Putamen (tissue), 1 donor: ENCODE measurements around the gene PLK2.
A peak's percentile ranks its signal among the peaks of the same experiment; 100 is the strongest.

Experiments
- DNase-seq: peaks from one replicate; pipeline ENCODE4 v3.0.0-alpha.2; 2016; ENCODE audit warnings: low spot score

The PLK2 gene

DNA sequence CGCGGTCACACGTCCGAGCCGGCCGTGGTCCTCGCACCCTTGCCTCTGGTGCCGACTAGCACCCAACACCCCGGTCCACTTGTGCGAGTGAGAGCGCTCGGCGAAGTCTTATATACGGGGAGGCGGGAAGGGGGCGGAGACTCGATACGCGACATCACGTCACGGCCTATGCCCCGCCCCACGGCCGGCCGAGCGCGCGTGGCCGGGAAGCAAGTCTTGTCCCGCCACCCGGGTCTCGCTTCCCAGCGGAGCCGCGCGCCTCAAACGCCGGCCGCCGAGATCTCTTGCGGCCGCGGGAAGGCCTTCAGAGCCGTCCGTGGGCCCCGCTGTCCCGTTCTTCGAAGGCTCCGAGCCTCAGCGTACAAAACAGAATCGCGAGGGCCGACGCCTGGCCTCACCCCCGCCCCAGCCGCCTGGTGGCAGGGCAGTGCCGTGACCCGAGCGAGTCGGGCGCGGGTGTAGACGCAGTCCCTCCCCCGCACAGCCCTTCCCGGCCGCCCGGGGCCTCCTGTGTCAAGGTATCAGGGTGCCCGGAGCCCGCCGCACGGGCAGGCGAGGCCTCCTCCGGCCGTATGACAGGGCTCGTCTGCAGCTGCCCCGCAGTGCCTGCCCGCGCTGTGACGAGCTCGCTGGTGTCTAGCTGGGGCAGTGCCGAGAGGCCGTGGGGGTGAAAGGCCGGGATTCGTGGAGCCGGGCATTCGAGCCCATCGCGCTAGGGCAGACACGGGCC, at the start of gene PLK2:
PLK2 (minus strand) TSS at position 85 of the 730 bp plus-strand sequence. CDS start 127 bp downstream, outside the sequence.
- DNase-seq: peak; percentile 96

DNA sequence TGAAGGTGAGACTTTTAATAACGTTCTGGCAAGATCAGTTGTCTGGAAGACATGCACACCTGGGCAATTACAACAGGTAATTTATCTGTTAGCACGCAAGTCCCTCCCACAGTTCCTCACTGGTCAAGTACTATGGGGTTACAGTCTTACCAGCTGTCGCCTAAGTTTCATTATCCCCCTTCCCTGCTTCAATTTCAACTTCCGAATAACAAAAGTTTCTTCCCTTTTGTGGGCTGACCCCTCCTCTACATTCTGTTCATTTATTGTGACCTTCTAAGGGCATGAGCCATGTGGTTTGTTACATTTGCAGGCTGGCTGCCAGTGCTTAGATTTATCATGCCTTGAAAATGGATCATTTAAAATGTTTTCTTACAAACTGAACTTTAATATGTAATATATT, 47.8 kb upstream of the PLK2 start:
- no peak for DNase-seq

DNA sequence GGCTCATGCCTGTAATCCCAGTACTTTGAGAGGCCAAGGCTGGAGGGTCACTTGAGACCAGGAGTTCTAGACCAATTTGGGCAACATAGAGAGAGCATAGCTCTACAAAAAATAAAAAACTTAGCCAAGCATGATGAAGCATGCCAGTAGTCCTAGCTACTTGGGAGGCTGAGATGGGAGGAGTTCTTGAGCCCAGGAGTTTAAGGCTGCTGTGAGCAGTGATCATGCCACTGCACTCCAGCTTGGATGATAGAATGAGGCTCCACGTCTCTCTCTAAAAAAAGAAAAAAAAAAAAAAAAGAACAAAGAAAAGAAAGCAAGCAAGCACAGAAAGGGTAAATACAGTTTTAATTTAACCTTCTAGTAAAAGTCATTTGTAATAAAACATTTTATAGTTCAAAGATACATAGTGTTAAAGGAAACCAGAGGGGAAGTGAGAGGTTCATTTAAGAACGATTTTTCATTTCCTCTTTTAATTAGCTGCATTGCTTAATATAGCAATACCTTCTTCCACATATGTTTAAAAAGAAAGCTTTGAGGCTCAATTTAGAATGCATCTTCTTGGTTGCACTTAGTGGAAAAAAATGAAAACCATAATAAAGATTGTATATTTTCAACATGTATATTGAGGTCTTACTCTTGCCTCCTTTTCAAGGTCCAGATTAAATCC, 46.2 kb upstream of the PLK2 start:
- DNase-seq: no peak

DNA sequence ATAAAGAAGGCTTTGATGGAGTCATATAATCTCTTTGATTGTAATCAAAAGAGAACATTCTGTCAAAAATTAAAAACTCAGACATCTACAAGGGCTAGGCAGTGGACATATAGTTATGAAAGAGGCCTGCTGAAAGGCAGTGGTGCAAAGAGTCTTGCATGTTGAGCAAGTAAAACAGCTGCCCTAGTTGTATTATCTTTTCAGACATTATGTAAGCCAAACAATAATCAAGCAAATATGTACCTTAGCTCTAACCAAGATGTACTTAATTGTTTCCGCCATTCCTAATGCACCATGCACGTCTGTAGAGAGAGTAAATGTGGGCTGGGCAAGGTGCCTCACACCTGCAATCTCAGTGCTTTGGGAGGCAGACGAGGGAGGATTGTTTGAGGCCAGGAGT, 45.6 kb upstream of the PLK2 start:
- no peak for DNase-seq

DNA sequence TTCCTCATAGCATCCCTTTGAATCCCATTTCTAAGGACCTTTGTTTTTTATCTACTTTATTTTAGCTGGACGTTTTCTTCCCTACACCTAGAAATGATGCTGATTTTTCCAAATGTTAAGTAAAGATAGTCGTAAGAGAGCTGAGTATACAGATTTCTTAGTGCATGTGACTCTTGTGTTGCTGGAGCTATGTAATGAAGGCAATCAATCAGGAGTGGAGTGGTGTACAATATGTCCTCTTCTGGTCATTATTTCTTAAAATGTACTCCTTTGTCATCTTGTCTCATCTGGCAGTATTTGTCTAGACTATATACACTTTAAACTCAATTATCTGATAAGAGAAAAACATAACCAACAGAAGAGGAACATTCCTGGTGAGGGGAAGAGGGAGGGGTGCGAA, 44.9 kb upstream of the PLK2 start:
- no peak for DNase-seq

DNA sequence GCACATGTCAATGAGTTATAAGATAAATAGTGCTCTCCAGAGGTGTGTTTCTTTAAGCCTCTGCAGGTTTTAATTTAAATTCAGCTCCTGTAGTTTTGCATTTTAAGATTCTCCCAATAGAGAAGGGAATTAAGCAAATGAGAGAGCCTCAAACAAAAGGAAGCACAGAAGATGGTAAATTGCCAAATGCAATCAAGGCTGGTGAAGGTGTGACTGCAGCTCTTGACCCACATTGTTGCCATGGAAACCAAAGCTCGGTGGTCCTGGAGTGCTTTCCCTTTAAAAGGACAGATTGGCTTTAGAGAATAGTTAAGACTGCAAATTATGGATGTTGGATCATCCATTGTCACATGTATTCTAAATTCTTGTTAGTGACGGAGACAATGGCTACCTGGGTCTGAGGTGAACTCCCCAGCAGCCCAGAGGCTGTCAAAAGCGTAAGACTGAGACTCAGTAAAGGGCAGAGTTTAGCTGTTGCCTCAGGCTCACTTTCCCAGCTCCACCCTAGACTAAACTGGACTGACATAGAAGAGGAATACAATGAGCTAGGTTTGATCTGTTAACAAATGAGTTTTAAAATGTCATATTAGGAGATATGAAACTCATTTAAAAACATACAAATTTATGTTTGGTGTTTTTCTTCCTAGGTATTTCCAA, 43.6 kb upstream of the PLK2 start:
- DNase-seq: no peak

DNA sequence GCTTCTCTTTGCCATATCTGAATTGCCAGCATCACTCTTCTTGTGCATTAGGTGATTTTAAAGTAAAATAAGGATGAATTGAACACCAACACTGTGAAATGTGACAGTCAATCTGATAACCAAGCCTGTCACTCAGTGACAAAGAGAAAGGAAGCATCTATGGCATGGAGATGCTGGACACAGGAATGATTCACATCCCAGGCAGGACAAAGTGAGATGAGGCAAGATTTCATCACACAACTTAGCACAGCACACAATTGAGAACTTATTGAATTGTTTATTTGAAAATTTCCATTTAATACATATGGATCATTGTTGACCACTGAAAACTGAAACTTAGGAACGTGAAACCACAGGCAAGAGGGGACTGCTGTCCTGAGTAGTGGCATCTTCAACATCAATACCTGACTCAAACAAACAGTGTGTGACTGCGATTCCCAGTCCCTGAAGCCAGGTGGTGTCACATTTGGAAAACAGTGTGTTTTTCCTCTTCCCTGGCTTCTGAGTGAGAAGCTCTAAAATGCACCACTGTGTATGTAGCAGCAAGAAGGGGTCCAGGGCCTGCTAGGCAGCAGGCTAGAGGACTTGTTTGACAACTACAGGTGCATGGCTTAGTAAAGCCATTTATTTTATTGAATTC, 42.0 kb upstream of the PLK2 start:
- DNase-seq: no peak

DNA sequence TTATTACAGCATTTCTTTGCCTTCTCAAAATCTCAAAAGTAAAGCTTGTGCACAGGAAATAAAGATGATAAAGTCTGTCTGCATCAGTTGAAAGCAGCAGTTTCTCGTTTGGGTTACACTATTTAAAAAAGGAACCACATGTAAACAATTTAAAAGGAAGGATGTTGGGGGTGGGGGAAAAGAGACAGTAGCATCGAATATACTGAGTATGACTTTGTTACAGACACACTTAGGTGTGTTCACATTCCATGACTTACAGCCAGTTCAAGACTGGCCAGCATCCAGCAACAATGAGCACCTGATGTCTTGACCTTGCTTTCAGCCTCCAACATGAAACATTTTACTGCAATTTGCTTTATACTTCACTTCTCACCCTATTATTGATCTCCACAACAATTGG, 40.1 kb upstream of the PLK2 start:
- DNase-seq: no peak

DNA sequence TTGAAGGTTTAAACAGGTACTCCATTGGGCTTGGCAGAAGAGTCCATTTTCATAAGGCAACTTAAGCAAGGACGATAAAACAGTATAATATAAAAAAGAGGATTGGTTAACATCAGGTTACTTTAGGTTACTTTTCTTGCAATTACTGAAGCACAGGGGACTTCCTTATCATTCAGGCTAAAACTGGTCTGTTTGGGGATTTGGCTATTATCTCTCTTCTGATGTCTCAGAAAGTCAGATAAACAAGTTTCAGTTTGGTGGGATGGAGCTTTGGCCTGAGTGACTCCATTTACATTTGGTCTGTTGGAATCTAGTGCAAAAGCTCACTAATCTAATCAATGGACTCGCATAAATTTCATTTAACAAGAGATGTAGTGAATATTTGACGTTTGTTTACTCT, 39.3 kb upstream of the PLK2 start:
- DNase-seq: no peak

DNA sequence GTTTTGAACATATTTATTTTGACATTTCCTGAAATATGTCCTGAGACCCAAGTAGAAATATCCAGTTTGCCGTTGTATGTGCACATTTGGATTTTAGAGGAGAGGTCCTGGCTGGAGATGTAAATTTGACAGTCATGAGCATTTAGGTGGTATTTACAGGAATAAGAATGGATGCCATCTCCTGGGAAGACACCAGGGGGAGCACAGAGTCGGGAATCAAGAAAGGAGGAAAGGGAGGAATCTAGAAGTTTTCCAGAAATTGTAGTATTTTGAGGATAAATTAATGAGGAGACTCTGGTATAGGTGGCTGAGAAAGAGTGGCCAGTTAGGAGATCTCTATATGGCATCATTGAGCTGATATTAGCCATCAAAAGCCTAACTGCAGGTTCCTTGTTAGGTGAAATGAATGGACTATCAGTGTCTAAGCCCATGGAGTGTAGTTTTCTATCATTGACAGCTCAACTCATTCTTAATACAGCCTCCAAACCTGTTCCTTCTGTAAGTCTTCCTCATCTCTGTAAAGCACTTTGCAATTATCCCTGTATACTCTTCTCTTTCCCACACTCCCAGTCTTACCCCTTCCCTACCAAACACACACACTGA, 38.6 kb upstream of the PLK2 start:
- DNase-seq: peak; percentile 11

DNA sequence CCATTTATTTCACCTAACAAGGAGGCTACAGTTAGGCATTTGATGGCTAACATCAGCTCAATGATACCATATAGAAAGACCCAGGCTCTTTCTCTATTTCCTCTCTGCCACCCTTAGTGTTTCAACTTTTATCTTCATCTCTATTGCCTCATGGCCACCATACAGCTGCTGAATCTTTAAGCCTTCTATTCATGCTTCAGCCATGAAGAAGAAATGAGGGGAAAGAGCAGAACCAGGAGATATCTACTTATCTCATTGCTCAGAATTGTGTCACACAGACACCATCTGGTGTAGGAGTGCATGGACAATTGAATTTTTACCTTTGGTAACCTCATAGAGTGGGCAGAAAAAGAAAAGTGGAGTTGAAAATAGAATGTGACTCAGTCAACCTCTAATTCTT, 38.0 kb upstream of the PLK2 start:
- no peak for DNase-seq

DNA sequence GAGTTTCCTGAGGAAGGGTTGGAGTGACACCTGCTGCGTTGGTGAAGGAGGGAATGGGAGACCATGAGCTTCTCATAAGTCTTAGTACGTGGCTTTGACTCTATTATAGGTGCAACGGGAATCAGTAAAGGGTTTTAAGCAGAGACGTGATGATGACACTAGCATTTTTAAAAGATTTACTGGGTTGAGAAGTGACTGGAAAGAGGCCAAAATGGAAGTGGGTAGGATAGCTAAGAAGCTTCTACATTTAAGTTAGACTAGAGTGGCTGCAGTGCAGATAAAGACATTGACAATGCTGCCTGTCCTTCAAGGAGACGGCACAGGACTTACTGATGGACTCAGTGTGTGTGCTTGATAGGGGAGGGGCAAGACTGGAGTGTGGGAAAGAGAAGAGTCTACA, 37.5 kb upstream of the PLK2 start:
- DNase-seq: no peak

DNA sequence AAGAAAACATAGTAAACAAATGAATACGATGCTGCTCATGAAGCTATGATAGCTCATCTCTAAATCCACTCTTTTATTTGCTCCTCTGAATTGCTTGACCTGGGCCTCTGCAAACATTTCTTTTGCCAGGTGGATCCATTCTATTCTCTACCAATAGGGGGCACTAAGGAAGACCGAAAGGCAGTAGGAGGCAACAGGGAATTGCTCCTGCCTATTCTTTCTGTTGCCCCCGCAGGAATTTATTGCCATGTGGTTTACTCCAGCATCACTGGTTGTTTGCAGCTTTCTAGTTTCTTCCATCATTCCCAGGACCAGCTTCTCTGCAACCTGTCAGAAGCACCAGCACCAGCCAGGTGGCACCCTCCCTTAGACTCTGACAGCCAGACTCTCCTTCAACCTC, 36.6 kb upstream of the PLK2 start:
- DNase-seq: no peak

DNA sequence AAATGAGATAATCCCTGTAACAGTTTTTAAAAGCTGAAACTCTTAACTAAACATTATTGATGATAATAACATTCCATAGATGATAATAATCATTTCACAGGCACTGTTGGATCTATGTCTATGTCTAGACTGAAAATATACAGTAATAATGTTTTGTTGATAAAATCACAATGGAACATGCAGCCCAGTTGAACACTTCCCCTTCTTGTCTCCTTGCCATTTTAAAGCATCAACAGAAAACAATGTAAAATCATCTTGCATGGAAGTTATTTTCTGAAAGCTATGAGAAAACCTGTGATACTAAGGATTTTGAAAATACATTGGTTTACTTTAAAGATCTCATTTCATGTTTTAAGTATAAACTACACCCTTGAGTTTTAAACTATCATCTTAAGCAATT, 33.3 kb upstream of the PLK2 start:
- DNase-seq: no peak

DNA sequence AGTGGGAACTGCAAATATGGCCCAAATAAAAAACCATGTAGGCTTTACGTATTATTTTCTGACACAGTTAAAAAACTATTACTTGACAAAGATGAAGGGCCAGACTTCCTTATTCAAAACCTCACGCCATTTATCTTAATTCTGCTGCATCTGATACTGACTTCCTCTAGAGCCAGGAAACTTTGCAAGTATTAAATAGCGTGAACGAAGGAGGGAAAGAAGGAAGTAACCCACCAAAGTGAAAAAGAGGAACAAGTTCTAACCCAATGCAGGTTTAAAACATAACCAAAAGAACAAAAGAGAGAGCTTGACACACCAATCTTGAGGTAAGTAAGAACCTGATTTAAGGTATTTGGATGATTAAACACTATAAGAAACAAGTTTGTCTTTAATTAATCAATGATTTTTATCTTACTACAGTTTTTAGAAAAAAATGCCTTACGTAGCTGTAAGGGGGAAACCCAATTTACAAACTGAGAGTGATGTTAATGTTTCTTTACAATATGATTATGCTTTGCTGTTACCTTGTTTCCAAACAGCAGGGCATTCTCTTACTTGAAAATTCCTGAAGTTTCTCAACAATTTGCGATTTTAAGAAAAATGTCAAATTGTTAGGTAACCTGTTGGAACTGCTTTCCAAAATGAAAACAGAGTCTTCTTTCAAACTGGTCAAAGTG, 31.5 kb upstream of the PLK2 start, which contains the start of gene GAPT:
GAPT (plus strand) TSS at position 220 of the 677 bp plus-strand sequence. CDS start 3,102 bp downstream, outside the sequence.
- DNase-seq: peak; percentile 13

DNA sequence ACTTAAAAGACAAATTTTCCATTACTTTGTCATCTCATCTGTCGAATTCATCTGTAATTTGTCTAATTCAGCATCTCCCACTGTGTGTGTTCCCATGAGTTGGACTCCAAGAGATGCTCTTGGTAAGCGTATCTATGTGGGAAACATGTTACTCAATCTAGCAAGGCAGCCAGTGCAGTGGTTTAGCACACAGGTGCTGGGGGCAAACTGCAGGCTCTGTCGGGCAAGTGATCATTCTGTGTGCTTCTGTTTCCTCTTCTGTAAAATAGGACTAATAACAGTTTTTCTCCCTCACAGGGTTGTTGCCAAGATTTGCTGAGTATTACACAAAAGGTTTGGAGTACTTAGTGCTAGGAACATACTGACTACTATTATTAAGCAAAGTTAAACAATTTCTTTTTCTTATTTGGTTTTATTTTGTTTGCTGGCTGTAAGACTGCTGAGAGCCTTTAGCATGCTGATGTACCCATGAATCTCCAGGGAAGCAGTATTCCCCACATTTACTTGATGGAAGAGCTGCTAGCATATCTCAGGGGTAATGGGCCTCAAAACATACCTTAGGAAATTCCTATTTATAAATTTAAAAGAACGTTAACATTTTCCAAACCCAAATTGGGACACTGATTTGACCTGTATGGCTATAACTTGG, 30.6 kb upstream of the PLK2 start:
- no peak for DNase-seq

DNA sequence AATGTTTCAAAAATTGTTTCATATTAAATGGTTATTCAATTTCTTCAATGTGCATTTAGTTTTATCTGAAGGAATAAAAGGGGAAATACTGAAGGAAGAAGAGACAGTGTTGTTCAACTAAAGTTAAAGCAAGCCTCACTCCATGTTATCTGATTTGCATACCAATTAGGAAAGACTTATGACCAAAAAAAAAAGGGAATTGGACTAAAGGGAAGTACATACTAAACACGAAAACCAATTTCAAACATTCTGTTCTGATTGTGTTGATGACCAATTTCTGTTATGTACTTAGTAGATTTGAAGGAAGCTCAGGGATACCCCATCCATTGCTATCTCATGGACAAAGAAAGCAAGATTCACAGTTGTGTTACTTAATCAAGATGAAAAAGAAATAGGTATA, 26.4 kb upstream of the PLK2 start:
- no peak for DNase-seq

DNA sequence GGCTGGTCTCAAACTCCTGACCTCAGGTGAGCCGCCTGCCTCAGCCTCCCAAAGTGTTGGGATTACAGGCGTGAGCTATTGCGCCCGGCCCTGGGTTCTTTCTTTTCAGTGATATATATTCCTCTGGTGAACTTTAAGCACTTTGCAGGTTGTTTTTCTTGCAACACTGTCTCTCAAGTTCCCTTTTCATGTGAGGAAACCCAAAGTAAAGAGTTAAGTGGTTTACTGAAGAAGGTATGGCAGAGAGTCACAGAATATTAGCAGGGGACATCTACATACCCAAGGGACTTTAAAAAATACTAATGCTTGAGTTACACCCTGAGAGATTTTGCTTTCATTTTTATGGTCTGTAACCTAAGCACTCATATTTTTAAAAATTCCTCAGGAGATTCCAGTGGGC, 24.6 kb upstream of the PLK2 start:
- no peak for DNase-seq

DNA sequence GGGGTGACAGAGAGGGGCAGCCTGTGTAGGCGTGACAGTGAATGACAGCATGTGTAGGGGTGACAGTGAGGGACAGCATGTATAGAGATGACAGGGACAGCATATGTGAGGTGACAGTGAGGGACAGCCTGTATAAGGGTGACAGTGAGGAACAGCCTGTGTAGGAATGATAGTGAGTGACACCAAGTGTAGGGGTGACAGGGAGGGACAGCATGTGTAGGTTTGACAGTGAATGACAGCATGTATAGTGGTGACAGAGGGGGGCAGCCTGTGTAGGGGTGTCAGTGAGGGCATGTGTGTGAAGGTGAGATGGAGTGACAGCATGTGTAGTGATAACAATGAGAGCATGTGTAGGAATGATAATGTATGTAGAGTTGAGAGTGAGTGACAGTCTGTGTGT, 22.6 kb upstream of the PLK2 start:
- DNase-seq: no peak

DNA sequence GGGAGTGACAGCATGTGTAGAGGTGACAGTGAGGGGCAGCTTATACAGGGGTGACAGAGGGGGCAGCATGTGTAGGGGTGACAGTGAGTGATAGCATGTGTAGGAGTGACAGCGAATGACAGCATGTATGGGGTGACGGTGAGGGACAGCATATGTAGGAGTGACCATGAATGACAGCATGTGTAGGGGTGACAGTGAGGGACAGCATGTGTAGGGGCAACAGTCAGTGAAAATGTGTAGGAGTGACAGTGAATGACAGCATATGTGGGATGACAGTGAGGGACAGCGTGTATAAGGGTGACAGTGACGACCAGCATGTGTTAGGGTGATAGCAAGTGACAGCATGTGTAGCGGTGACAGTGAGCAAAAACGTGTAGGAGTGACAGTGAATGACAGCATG, 21.9 kb upstream of the PLK2 start:
- DNase-seq: no peak

DNA sequence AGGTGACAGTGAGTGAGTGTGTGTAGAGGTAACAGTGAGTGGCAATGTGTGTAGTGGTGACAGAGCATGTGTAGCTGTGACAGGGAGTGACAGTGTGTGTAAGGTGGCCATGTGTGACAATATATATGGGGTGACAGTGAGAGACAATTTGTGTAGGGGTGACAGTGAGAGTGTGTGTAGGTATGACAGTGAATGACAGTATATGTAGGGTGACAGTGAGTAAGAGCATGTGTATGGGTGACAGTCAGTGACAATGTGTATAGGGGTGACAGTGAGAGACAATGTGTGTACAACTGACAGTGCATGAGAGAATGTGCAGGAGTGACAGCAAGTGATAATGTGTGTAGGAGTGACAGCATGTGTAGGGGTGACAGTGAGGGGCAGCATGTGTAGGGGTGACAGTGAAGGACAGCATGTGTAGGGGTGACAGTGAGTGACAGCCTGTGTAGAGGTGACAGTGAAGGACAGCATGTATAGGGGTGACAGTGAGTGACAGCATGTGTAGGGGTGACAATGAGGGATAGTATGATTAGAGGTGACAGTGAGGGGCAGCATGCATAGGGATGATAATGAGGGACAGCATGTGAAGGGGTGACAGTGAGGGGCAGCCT, 21.3 kb upstream of the PLK2 start:
- DNase-seq: no peak
